ENCODE measurements around the gene NCOA3.
"Not testable (repeated sequence)": the region's sequence is repeated elsewhere in the genome, so short reads cannot be mapped to it uniquely, and the experiment has no call there.

NCOA3 gene

GRCh38 chr20:47461120-47461685, 40.5 kb upstream of the NCOA3 start:
- no peak overlapping the region for H2BK120ac ChIP-seq (ENCODE audit: low read depth, low read length)
- H2BK15ac ChIP-seq (ENCODE audit: low read depth, poor library complexity, severe bottlenecking) = no peak overlapping the region
- no peak overlapping the region for H3K4ac ChIP-seq (ENCODE audit: low read depth in 1 of 2, low read length in 2 of 2)
- H3K4me3 ChIP-seq (ENCODE audit: insufficient read depth in 1 of 2, low read depth in 1 of 2, low read length in 2 of 2) = no peak overlapping the region
- H3K36me3 ChIP-seq (ENCODE audit: control insufficient read depth in 1 of 2, insufficient read depth in 2 of 2, low read depth in 1 of 2, low read length in 2 of 2) = no peaks in the 10 kb centered on the region
- H2BK12ac ChIP-seq (ENCODE audit: low read length in 2 of 2) = no peak overlapping the region
- no peak overlapping the region for H3K27ac ChIP-seq (ENCODE audit: low read length, poor library complexity, severe bottlenecking)
- DNase-seq = no peak
- no peak overlapping the region for H2AK5ac ChIP-seq (ENCODE audit: low read length, severe bottlenecking)
- no peak overlapping the region for H4K8ac ChIP-seq (ENCODE audit: low read length)
- H2BK5ac ChIP-seq (ENCODE audit: low read depth, low read length, poor library complexity, severe bottlenecking) = no peak overlapping the region
- no peak overlapping the region for H2AFZ ChIP-seq (ENCODE audit: low read depth, low read length)
- no peak overlapping the region for H3K9ac ChIP-seq (ENCODE audit: low read length)
- no peak overlapping the region for H3K23ac ChIP-seq (ENCODE audit: low read length in 2 of 2)
- peak overlapping the region in 1 of 2 experiments; percentile 65 for H3K14ac ChIP-seq (ENCODE audit: low read length in 2 of 2)
- no peak overlapping the region for H4K91ac ChIP-seq (ENCODE audit: low read length)
- H3K27me3 ChIP-seq (ENCODE audit: control insufficient read depth in 1 of 2, insufficient read depth in 1 of 2, low read length in 2 of 2) = no peaks in the 10 kb centered on the region
- H3K4me1 ChIP-seq (ENCODE audit: control insufficient read depth, insufficient read depth, low read depth, low read length) = peaks cover 1% of the 10 kb centered on the region
- H3K18ac ChIP-seq (ENCODE audit: low read depth in 1 of 2, low read length in 2 of 2) = no peak overlapping the region
- no peak overlapping the region for H3K4me2 ChIP-seq (ENCODE audit: low read length, poor library complexity, severe bottlenecking)
- H3K9me3 ChIP-seq (ENCODE audit: control insufficient read depth, low read length) = no peaks in the 10 kb centered on the region
- 85% methylated on average over 5 of the region's 5 CpGs for WGBS
- no peaks in the 10 kb centered on the region for H3K79me1 ChIP-seq (replicated peaks; ENCODE audit: low read length, poor library complexity, severe bottlenecking)

DNA sequence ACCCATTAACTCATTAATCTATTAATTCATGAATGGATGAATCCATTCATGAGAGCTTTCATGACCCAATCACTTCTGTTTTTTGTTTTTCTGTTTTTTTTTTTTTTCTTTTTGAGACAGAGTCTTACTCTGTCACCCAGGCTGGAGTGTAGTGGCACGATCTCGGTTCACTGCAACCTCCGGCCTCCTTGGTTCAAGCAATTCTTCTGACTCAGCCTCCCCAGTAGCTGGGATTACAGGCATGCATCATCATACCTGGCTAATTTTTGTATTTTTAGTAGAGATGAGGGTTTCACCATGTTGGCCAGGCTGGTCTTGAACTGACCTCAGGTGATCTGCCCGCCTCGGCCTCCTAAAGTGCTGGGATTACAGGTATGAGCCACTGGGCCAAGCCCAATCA, 39.8 kb upstream of the NCOA3 start:
- DNase-seq; H3K4me2 ChIP-seq (ENCODE audit: low read length, poor library complexity, severe bottlenecking); H2AFZ ChIP-seq (ENCODE audit: low read depth, low read length); H2BK120ac ChIP-seq (ENCODE audit: low read depth, low read length); H3K79me1 ChIP-seq (replicated peaks; ENCODE audit: low read length, poor library complexity, severe bottlenecking); H3K36me3 ChIP-seq (ENCODE audit: control insufficient read depth in 1 of 2, insufficient read depth in 2 of 2, low read depth in 1 of 2, low read length in 2 of 2); H3K27me3 ChIP-seq (ENCODE audit: control insufficient read depth in 1 of 2, insufficient read depth in 1 of 2, low read length in 2 of 2); H3K4ac ChIP-seq (ENCODE audit: low read depth in 1 of 2, low read length in 2 of 2); H4K91ac ChIP-seq (ENCODE audit: low read length); H3K18ac ChIP-seq (ENCODE audit: low read depth in 1 of 2, low read length in 2 of 2); H3K9me3 ChIP-seq (ENCODE audit: control insufficient read depth, low read length); H2AK5ac ChIP-seq (ENCODE audit: low read length, severe bottlenecking); H3K14ac ChIP-seq (ENCODE audit: low read length in 2 of 2); H2BK12ac ChIP-seq (ENCODE audit: low read length in 2 of 2); H3K4me1 ChIP-seq (ENCODE audit: control insufficient read depth, insufficient read depth, low read depth, low read length); H3K27ac ChIP-seq (ENCODE audit: low read length, poor library complexity, severe bottlenecking); H2BK5ac ChIP-seq (ENCODE audit: low read depth, low read length, poor library complexity, severe bottlenecking); H4K8ac ChIP-seq (ENCODE audit: low read length); H2BK15ac ChIP-seq (ENCODE audit: low read depth, poor library complexity, severe bottlenecking); H3K4me3 ChIP-seq (ENCODE audit: insufficient read depth in 1 of 2, low read depth in 1 of 2, low read length in 2 of 2); H3K9ac ChIP-seq (ENCODE audit: low read length); H3K23ac ChIP-seq (ENCODE audit: low read length in 2 of 2): not testable (repeated sequence)
- 100% methylated on average over 5 of the region's 5 CpGs for WGBS

DNA sequence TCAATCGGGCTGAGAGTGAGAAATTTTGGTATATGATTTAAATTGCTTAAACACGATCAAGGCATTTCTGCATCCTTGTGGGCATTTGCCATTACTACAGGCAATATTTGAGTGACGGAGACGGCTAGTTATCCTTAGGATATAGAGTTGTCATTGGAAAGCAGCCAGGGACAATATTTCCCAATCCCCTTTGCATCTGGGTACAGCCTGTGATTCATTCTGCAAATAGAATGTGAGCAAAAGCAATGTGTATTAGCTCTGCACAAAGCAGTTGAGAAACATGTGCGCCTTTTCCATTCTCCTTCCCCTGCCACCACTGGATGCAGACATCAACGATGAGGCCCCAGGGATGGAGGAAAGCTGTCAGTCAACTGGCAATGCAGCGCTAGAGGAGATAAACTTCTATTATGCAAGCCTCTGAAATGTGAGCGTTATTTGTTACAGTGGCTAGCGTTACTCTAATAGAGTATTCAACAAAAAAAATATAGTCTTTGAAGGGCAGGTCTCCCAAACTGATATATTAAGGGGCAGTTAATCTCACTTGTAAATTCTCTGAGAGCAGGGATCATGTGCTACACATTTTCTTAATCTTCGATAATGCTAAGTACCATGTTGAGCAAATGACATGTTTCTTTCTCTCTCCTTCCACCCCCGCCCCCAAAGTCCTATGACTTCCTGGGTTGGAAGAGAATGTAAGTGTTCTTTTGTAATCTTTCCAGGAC, 37.1 kb upstream of the NCOA3 start:
- H3K23ac ChIP-seq (ENCODE audit: low read length in 2 of 2) = no peak overlapping the region
- no peaks in the 10 kb centered on the region for H3K36me3 ChIP-seq (ENCODE audit: control insufficient read depth in 1 of 2, insufficient read depth in 2 of 2, low read depth in 1 of 2, low read length in 2 of 2)
- H4K91ac ChIP-seq (ENCODE audit: low read length) = no peak overlapping the region
- peaks cover 1% of the 10 kb centered on the region for H3K4me1 ChIP-seq (ENCODE audit: control insufficient read depth, insufficient read depth, low read depth, low read length)
- H2BK120ac ChIP-seq (ENCODE audit: low read depth, low read length) = no peak overlapping the region
- peak overlapping the region; percentile 42 for H3K9ac ChIP-seq (ENCODE audit: low read length)
- H3K27me3 ChIP-seq (ENCODE audit: control insufficient read depth in 1 of 2, insufficient read depth in 1 of 2, low read length in 2 of 2) = no peaks in the 10 kb centered on the region
- no peak overlapping the region for H2AFZ ChIP-seq (ENCODE audit: low read depth, low read length)
- H3K18ac ChIP-seq (ENCODE audit: low read depth in 1 of 2, low read length in 2 of 2) = no peak overlapping the region
- 58% methylated on average over 6 of the region's 11 CpGs for WGBS
- H3K4me3 ChIP-seq (ENCODE audit: insufficient read depth in 1 of 2, low read depth in 1 of 2, low read length in 2 of 2) = peak overlapping the region in 1 of 2 experiments; percentile 32
- no peaks in the 10 kb centered on the region for H3K79me1 ChIP-seq (replicated peaks; ENCODE audit: low read length, poor library complexity, severe bottlenecking)
- no peak overlapping the region for H4K8ac ChIP-seq (ENCODE audit: low read length)
- no peak overlapping the region for H3K4me2 ChIP-seq (ENCODE audit: low read length, poor library complexity, severe bottlenecking)
- H3K9me3 ChIP-seq (ENCODE audit: control insufficient read depth, low read length) = no peaks in the 10 kb centered on the region
- H3K27ac ChIP-seq (ENCODE audit: low read length, poor library complexity, severe bottlenecking) = peak overlapping the region; percentile 23
- H2BK15ac ChIP-seq (ENCODE audit: low read depth, poor library complexity, severe bottlenecking) = no peak overlapping the region
- H2BK12ac ChIP-seq (ENCODE audit: low read length in 2 of 2) = no peak overlapping the region
- no peak overlapping the region for H3K14ac ChIP-seq (ENCODE audit: low read length in 2 of 2)
- H2AK5ac ChIP-seq (ENCODE audit: low read length, severe bottlenecking) = no peak overlapping the region
- DNase-seq = peak; percentile 98
- no peak overlapping the region for H3K4ac ChIP-seq (ENCODE audit: low read depth in 1 of 2, low read length in 2 of 2)
- H2BK5ac ChIP-seq (ENCODE audit: low read depth, low read length, poor library complexity, severe bottlenecking) = no peak overlapping the region

- peak overlapping the region; percentile 19 to 43 for H3K18ac ChIP-seq (ENCODE audit: low read depth in 1 of 2, low read length in 2 of 2)
- H4K8ac ChIP-seq (ENCODE audit: low read length) = peak overlapping the region; percentile 4
- no peak overlapping the region for H2AFZ ChIP-seq (ENCODE audit: low read depth, low read length)
- H2BK12ac ChIP-seq (ENCODE audit: low read length in 2 of 2) = peak overlapping the region; percentile 21 to 66
- no peak overlapping the region for H3K23ac ChIP-seq (ENCODE audit: low read length in 2 of 2)
- no peak overlapping the region for H3K14ac ChIP-seq (ENCODE audit: low read length in 2 of 2)
- H2BK15ac ChIP-seq (ENCODE audit: low read depth, poor library complexity, severe bottlenecking) = no peak overlapping the region
- H3K4me2 ChIP-seq (ENCODE audit: low read length, poor library complexity, severe bottlenecking) = no peak overlapping the region
- 94% methylated on average over 15 of the region's 16 CpGs for WGBS
- H2BK120ac ChIP-seq (ENCODE audit: low read depth, low read length) = no peak overlapping the region
- no peak overlapping the region for H3K4me3 ChIP-seq (ENCODE audit: insufficient read depth in 1 of 2, low read depth in 1 of 2, low read length in 2 of 2)
- H3K79me1 ChIP-seq (replicated peaks; ENCODE audit: low read length, poor library complexity, severe bottlenecking) = no peaks in the 10 kb centered on the region
- no peak overlapping the region for H3K9ac ChIP-seq (ENCODE audit: low read length)
- H3K4ac ChIP-seq (ENCODE audit: low read depth in 1 of 2, low read length in 2 of 2) = peak overlapping the region in 1 of 2 experiments; percentile 57
- no peaks in the 10 kb centered on the region for H3K9me3 ChIP-seq (ENCODE audit: control insufficient read depth, low read length)
- H3K27ac ChIP-seq (ENCODE audit: low read length, poor library complexity, severe bottlenecking) = no peak overlapping the region
- H2AK5ac ChIP-seq (ENCODE audit: low read length, severe bottlenecking) = peak overlapping the region; percentile 77
- H3K36me3 ChIP-seq (ENCODE audit: control insufficient read depth in 1 of 2, insufficient read depth in 2 of 2, low read depth in 1 of 2, low read length in 2 of 2) = no peaks in the 10 kb centered on the region
- no peak for DNase-seq
- peaks cover 1% of the 10 kb centered on the region for H3K4me1 ChIP-seq (ENCODE audit: control insufficient read depth, insufficient read depth, low read depth, low read length)
- no peaks in the 10 kb centered on the region for H3K27me3 ChIP-seq (ENCODE audit: control insufficient read depth in 1 of 2, insufficient read depth in 1 of 2, low read length in 2 of 2)
- H2BK5ac ChIP-seq (ENCODE audit: low read depth, low read length, poor library complexity, severe bottlenecking) = no peak overlapping the region
- H4K91ac ChIP-seq (ENCODE audit: low read length) = peak overlapping the region; percentile 39
Observed at GRCh38 chr20:47465335-47466090, 36.2 kb upstream of the NCOA3 start.

All from mesenchymal stem cell (in vitro differentiated cells and primary cell).